PFSK-1 (cell line): ENCODE measurements around the gene POLR3B.

Experiments
- FOXP2 ChIP-seq: optimal IDR thresholded peaks from 2 replicates; pipeline ENCODE3; 2011; ENCODE audit warnings: borderline replicate concordance, control low read depth, inconsistent platforms; ENCODE audit not compliant: insufficient read depth; ENCODE audit errors: extremely low read length, extremely low read depth
- POLR2AphosphoS5 ChIP-seq: IDR thresholded peaks from 2 replicates; pipeline ENCODE4 v1.6.1; 2012; ENCODE audit warnings: low read depth, mild to moderate bottlenecking, control low read depth, low read length, moderate library complexity
- REST ChIP-seq, 2 experiments: IDR thresholded peaks; 2 replicates each; pipeline versions ENCODE4 v1.6.1 to v1.8.0; 2011 to 2012; ENCODE audit warnings: low read depth in 2 of 2, low read length in 2 of 2, control low read depth in 1 of 2, inconsistent platforms in 1 of 2, mild to moderate bottlenecking in 1 of 2, moderate library complexity in 1 of 2; ENCODE audit not compliant: insufficient read depth in 1 of 2
- SIN3A ChIP-seq: IDR thresholded peaks from 2 replicates; pipeline ENCODE4 v1.6.1; 2012; ENCODE audit warnings: mild to moderate bottlenecking, low read length, moderate library complexity, borderline replicate concordance; ENCODE audit not compliant: insufficient read depth
- TAF1 ChIP-seq: IDR thresholded peaks from 2 replicates; pipeline ENCODE4 v1.6.1; 2012; ENCODE audit warnings: low read length, control low read depth, borderline replicate concordance; ENCODE audit not compliant: insufficient read depth

The POLR3B gene

GRCh38 chr12:106522708-106523107 is 165.2 kb downstream of the POLR3B start:
- TF ChIP-seq SIN3A (no peak), REST (IDR thresholded peaks at IDR 0.05; ENCODE audit: insufficient read depth in 1 of 2, low read depth in 2 of 2, low read length in 2 of 2) (no peak), TAF1 (no peak), POLR2AphosphoS5 (no peak)

- TF ChIP-seq POLR2AphosphoS5 (no peak), REST (IDR thresholded peaks at IDR 0.05; ENCODE audit: insufficient read depth in 1 of 2, low read depth in 2 of 2, low read length in 2 of 2) (no peak), TAF1 (no peak), FOXP2 (no peak), SIN3A (no peak)
These were observed 169.8 kb downstream of the POLR3B start for GRCh38 chr12:106527356-106527755.

- TF ChIP-seq POLR2AphosphoS5, result no peak
- TF ChIP-seq SIN3A, result no peak
- no peak for TF ChIP-seq TAF1
- TF ChIP-seq FOXP2, result no peak
- no peak for TF ChIP-seq REST (IDR thresholded peaks at IDR 0.05; ENCODE audit: insufficient read depth in 1 of 2, low read depth in 2 of 2, low read length in 2 of 2)
These were observed 183.7 kb downstream of the POLR3B start for GRCh38 chr12:106541201-106541600.

- TF ChIP-seq FOXP2, result no peak
- TF ChIP-seq SIN3A, result no peak
- TF ChIP-seq POLR2AphosphoS5, result no peak
- TF ChIP-seq REST (IDR thresholded peaks at IDR 0.05; ENCODE audit: insufficient read depth in 1 of 2, low read depth in 2 of 2, low read length in 2 of 2), result no peak
- TF ChIP-seq TAF1, result no peak
These were observed 193.9 kb downstream of the POLR3B start for GRCh38 chr12:106551410-106551809.

- TF ChIP-seq SIN3A, result no peak
- no peak for TF ChIP-seq FOXP2
- no peak for TF ChIP-seq TAF1
- no peak for TF ChIP-seq REST (IDR thresholded peaks at IDR 0.05; ENCODE audit: insufficient read depth in 1 of 2, low read depth in 2 of 2, low read length in 2 of 2)
- TF ChIP-seq POLR2AphosphoS5, result no peak
These were observed 194.7 kb downstream of the POLR3B start for GRCh38 chr12:106552228-106552627.
